Measurements from ENCODE around the gene A2ML1.

DNA sequence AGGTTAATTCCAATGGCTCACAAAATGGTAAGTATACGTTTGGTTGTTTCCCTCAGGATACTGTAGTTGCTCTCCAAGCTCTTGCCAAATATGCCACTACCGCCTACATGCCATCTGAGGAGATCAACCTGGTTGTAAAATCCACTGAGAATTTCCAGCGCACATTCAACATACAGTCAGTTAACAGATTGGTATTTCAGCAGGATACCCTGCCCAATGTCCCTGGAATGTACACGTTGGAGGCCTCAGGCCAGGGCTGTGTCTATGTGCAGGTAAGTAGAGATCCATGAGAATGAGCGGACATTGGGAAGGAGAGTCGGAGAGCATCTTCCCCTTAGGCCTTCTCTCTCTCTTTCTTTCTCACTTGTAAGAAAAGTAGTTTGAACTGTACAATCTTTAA, 45.4 kb downstream of the A2ML1 start:
- no peak for TF ChIP-seq POLR2A (IDR thresholded peaks at IDR 0.05; ENCODE audit: low read depth, low read length)
- no peak for TF ChIP-seq CEBPB (IDR thresholded peaks at IDR 0.05; ENCODE audit: low read depth, low read length)
- no peak for TF ChIP-seq SMC3 (IDR thresholded peaks at IDR 0.05; ENCODE audit: low read depth, low read length)
- TF ChIP-seq RAD21 (IDR thresholded peaks at IDR 0.05; ENCODE audit: low read length) = no peak
